Measurements from ENCODE around the gene PKLR.

DNA sequence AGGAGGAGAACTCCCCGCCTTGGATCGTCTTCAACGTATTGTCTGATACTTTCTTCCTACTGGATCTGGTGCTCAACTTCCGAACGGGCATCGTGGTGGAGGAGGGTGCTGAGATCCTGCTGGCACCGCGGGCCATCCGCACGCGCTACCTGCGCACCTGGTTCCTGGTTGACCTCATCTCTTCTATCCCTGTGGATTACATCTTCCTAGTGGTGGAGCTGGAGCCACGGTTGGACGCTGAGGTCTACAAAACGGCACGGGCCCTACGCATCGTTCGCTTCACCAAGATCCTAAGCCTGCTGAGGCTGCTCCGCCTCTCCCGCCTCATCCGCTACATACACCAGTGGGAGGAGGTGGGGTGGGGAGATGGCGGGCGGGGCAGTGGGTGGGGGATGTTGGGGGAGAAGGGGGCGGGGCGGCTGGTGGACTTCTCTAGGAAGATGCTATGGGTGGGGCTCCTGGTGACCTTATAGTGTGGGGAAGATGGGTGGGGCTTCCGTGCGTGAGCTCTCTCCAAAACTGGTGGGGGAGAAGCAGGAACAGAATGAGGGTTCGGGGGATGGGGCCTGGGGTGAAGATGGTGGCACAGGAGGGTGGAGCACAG, 18.6 kb downstream of the PKLR start:
- TF ChIP-seq SIN3A (IDR thresholded peaks at IDR 0.05; ENCODE audit: borderline replicate concordance, insufficient read depth, low read length) = no peak
- no peak for TF ChIP-seq TAF1 (IDR thresholded peaks at IDR 0.05; ENCODE audit: borderline replicate concordance, insufficient read depth, low read length)
- TF ChIP-seq, protein P1, sequence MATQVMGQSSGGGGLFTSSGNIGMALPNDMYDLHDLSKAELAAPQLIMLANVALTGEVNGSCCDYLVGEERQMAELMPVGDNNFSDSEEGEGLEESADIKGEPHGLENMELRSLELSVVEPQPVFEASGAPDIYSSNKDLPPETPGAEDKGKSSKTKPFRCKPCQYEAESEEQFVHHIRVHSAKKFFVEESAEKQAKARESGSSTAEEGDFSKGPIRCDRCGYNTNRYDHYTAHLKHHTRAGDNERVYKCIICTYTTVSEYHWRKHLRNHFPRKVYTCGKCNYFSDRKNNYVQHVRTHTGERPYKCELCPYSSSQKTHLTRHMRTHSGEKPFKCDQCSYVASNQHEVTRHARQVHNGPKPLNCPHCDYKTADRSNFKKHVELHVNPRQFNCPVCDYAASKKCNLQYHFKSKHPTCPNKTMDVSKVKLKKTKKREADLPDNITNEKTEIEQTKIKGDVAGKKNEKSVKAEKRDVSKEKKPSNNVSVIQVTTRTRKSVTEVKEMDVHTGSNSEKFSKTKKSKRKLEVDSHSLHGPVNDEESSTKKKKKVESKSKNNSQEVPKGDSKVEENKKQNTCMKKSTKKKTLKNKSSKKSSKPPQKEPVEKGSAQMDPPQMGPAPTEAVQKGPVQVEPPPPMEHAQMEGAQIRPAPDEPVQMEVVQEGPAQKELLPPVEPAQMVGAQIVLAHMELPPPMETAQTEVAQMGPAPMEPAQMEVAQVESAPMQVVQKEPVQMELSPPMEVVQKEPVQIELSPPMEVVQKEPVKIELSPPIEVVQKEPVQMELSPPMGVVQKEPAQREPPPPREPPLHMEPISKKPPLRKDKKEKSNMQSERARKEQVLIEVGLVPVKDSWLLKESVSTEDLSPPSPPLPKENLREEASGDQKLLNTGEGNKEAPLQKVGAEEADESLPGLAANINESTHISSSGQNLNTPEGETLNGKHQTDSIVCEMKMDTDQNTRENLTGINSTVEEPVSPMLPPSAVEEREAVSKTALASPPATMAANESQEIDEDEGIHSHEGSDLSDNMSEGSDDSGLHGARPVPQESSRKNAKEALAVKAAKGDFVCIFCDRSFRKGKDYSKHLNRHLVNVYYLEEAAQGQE (IDR thresholded peaks at IDR 0.05; ENCODE audit: insufficient read depth in 1 of 2, low read depth in 2 of 2, low read length in 2 of 2) = no peak
- TF ChIP-seq POLR2AphosphoS5 (IDR thresholded peaks at IDR 0.05; ENCODE audit: low read depth, low read length) = no peak
- no peak for TF ChIP-seq FOXP2 (optimal IDR thresholded peaks at IDR 0.05; ENCODE audit: borderline replicate concordance, extremely low read depth, extremely low read length, insufficient read depth)

All from PFSK-1 (cell line).